ENCODE measurements around the gene USP49. TPM values are rescaled to one million over a fixed set of nuclear protein-coding genes. Genes with fewer than 3 reads are reported as not detected.

Gene USP49
- total and polyA plus RNA-seq, 2 of the 4 experiments (the other 2 are of a cell fraction): 1.4 to 2.1 TPM

- no peak overlapping the region for H3K27ac ChIP-seq (ENCODE audit: insufficient read depth, low read length)
- ChIA-PET POLR2A (ENCODE audit: unreplicated experiment) (no interaction called here), CTCF (no interaction called here)
- no peak overlapping the region for H4K8ac ChIP-seq (ENCODE audit: low read depth in 2 of 2, low read length in 2 of 2)
- dilution Hi-C loops (cut with HindIII; ENCODE audit: low sequenced_read_pairs, unreplicated experiment) (no loop called here), intact Hi-C loops (cut with micrococcal nuclease) (no loop called here), in situ Hi-C loops (cut with MboI; ENCODE audit: low sequenced_read_pairs) (no loop called here)
- no CpG with 5 or more reads among the region's 6 CpGs for WGBS, 2 experiments (ENCODE audit: extremely low coverage in 2 of 2, insufficient read length in 1 of 2)
- H3K23ac ChIP-seq (ENCODE audit: low read depth, low read length): no peak overlapping the region
- BruUV-seq (replicated peaks): no TSS peak
- no peak overlapping the region for H3K14ac ChIP-seq (replicated peaks; ENCODE audit: low read depth, low read length)
- TF ChIP-seq POLR2A (IDR thresholded peaks at IDR 0.05; ENCODE audit: low read depth, low read length) (no peak), MAZ (IDR thresholded peaks at IDR 0.05; ENCODE audit: borderline replicate concordance, low read depth, low read length) (no peak), RCOR1 (IDR thresholded peaks at IDR 0.05; ENCODE audit: insufficient replicate concordance, low read length) (no peak)
- no peak overlapping the region for H3K4ac ChIP-seq (ENCODE audit: low read depth, low read length)
- H3K79me1 ChIP-seq (ENCODE audit: low read depth in 1 of 2, low read length in 2 of 2): no peaks in the 10 kb centered on the region
- H2AK9ac ChIP-seq (replicated peaks; ENCODE audit: low read depth, low read length, poor library complexity): no peak overlapping the region
- H2BK120ac ChIP-seq (ENCODE audit: low read depth, low read length): no peak overlapping the region
- no peak overlapping the region for H3K4me3 ChIP-seq (ENCODE audit: insufficient read depth, low read depth, low read length)
- H3K27me3 ChIP-seq (ENCODE audit: control insufficient read depth, insufficient read depth, low read length): peaks cover 34% of the 10 kb centered on the region
- H3K56ac ChIP-seq (ENCODE audit: extremely low read depth, insufficient read depth, low read length): no peak overlapping the region
- no peak overlapping the region for H3K18ac ChIP-seq (ENCODE audit: low read depth, low read length)
- H3K36me3 ChIP-seq (ENCODE audit: control insufficient read depth, insufficient read depth, low read length): no peaks in the 10 kb centered on the region
- ATAC-seq (ENCODE audit: low read depth) (no peak), DNase-seq (no peak)
- H4K5ac ChIP-seq (ENCODE audit: low read depth, low read length): no peak overlapping the region
- no peak overlapping the region for H4K91ac ChIP-seq (ENCODE audit: insufficient read depth, low read depth, low read length)
- H2BK15ac ChIP-seq (ENCODE audit: low read depth, low read length): no peak overlapping the region
- H3K9me1 ChIP-seq (ENCODE audit: insufficient read depth, low read length): no peaks in the 10 kb centered on the region; the same call in 1 of the 2 replicates
- no peak overlapping the region for H2BK20ac ChIP-seq (ENCODE audit: low read depth, low read length)
- peaks cover 3% of the 10 kb centered on the region; the same call in 1 of the 2 replicates for H3K4me1 ChIP-seq (ENCODE audit: control insufficient read depth, insufficient read depth, low read length)
- no peak overlapping the region for H3K9ac ChIP-seq (ENCODE audit: low read depth, low read length)
- no peaks in the 10 kb centered on the region for H4K20me1 ChIP-seq (ENCODE audit: insufficient read depth, low read length)
- no peak overlapping the region for H2AK5ac ChIP-seq (ENCODE audit: low read depth, low read length)
- H3K4me2 ChIP-seq (ENCODE audit: low read depth, low read length): no peak overlapping the region
- H2AFZ ChIP-seq (replicated peaks; ENCODE audit: low read length, poor library complexity): no peak overlapping the region
- no peaks in the 10 kb centered on the region for H3K9me3 ChIP-seq (ENCODE audit: control insufficient read depth, insufficient read depth, low read length)
- no peak overlapping the region for H2BK5ac ChIP-seq (ENCODE audit: low read depth, low read length, poor library complexity, severe bottlenecking)
Measured at GRCh38 chr6:41758641-41759035, 136.5 kb downstream of the USP49 start.

All from IMR-90 (cell line).